ENCODE data around the gene SPTBN5. TPM values are rescaled to one million over a fixed set of nuclear protein-coding genes. Genes with fewer than 3 reads are reported as not detected.

Gene SPTBN5
- total RNA-seq, 1 experiment from 2014 or later, result 0.96 TPM

DNA sequence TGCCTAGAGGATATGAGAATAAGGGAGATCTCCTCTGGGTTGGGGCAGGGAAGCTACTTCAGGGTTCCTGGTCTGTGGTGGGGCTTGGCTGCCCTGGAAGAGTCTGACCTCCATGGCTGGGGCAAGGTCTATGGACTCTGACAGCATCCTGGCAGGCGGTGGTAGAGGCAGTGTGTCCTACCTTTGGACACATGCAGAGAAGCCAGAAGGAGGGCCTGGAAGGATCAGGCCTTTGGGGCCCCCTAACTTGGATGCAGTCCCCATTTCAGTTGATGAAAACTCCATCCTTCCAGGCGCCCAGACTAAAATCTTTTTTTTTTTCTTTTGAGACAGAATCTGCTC lies 10.4 kb downstream of the SPTBN5 start:
- POLR2A ChIA-PET, result no interaction called here
- no peak overlapping the region for H3K27ac ChIP-seq (ENCODE audit: low read depth, low read length)
- no peaks in the 10 kb centered on the region for H3K9me3 ChIP-seq (ENCODE audit: control insufficient read depth in 1 of 2, insufficient read depth in 1 of 2, low read depth in 1 of 2, low read length in 2 of 2)
- no peak overlapping the region for H2AFZ ChIP-seq (ENCODE audit: low read depth, low read length, poor library complexity, severe bottlenecking)
- no peak for ATAC-seq
- RAD21 ChIA-PET (ENCODE audit: low non-redundant PET in 1 of 2, low total read pairs in 2 of 2, uncharacterized antibody in 2 of 2, unreplicated experiment in 2 of 2), result no interaction called here
- BruUV-seq (replicated peaks), result no TSS peak
- no peaks in the 10 kb centered on the region for H3K36me3 ChIP-seq (ENCODE audit: control insufficient read depth in 1 of 2, insufficient read depth in 2 of 2, low read length in 2 of 2)
- no peaks in the 10 kb centered on the region for H3K4me1 ChIP-seq (ENCODE audit: control insufficient read depth in 1 of 2, insufficient read depth in 2 of 2, low read length in 2 of 2)
- TF ChIP-seq FOSL1 (IDR thresholded peaks at IDR 0.05; ENCODE audit: low read depth), result no peak
- TF ChIP-seq JUND (IDR thresholded peaks at IDR 0.05), result no peak
- TF ChIP-seq, protein P1, sequence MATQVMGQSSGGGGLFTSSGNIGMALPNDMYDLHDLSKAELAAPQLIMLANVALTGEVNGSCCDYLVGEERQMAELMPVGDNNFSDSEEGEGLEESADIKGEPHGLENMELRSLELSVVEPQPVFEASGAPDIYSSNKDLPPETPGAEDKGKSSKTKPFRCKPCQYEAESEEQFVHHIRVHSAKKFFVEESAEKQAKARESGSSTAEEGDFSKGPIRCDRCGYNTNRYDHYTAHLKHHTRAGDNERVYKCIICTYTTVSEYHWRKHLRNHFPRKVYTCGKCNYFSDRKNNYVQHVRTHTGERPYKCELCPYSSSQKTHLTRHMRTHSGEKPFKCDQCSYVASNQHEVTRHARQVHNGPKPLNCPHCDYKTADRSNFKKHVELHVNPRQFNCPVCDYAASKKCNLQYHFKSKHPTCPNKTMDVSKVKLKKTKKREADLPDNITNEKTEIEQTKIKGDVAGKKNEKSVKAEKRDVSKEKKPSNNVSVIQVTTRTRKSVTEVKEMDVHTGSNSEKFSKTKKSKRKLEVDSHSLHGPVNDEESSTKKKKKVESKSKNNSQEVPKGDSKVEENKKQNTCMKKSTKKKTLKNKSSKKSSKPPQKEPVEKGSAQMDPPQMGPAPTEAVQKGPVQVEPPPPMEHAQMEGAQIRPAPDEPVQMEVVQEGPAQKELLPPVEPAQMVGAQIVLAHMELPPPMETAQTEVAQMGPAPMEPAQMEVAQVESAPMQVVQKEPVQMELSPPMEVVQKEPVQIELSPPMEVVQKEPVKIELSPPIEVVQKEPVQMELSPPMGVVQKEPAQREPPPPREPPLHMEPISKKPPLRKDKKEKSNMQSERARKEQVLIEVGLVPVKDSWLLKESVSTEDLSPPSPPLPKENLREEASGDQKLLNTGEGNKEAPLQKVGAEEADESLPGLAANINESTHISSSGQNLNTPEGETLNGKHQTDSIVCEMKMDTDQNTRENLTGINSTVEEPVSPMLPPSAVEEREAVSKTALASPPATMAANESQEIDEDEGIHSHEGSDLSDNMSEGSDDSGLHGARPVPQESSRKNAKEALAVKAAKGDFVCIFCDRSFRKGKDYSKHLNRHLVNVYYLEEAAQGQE (IDR thresholded peaks at IDR 0.05; ENCODE audit: low read depth), result no peak
- no peak for TF ChIP-seq EZH2phosphoT487 (IDR thresholded peaks at IDR 0.05; ENCODE audit: borderline replicate concordance)
- TF ChIP-seq EGR1 (IDR thresholded peaks at IDR 0.05; ENCODE audit: low read depth), result no peak
- no peak for TF ChIP-seq POLR2A (IDR thresholded peaks at IDR 0.05; ENCODE audit: borderline replicate concordance, extremely low read depth, insufficient read depth, insufficient read length)
- TF ChIP-seq SIN3A (IDR thresholded peaks at IDR 0.05; ENCODE audit: low read depth), result no peak
- no peak for TF ChIP-seq EZH2 (IDR thresholded peaks at IDR 0.05)
- H3K27me3 ChIP-seq (ENCODE audit: insufficient read depth, low read length), result no peaks in the 10 kb centered on the region
- H4K20me1 ChIP-seq (ENCODE audit: insufficient read depth), result no peaks in the 10 kb centered on the region
- intact Hi-C loops (cut with micrococcal nuclease), result no loop called here
- no peak for DNase-seq (ENCODE audit: low read depth, low spot score)
- H3K4me2 ChIP-seq (ENCODE audit: low read length), result no peak overlapping the region
- no peaks in the 10 kb centered on the region for H3K79me2 ChIP-seq (ENCODE audit: insufficient read depth, low read length)
- no peak overlapping the region for H3K9ac ChIP-seq (ENCODE audit: low read length)
- no peak overlapping the region for H3K4me3 ChIP-seq (replicated peaks in 1 of 2; ENCODE audit: low read depth in 1 of 2, low read length in 2 of 2)
- CTCF ChIA-PET, result no interaction called here
- no peaks in the 10 kb centered on the region for H3K9me2 ChIP-seq (ENCODE audit: insufficient read depth)

Data from HCT116 (cell line).